MG63 (cell line): ENCODE data around the gene TSSK6. TPM values are rescaled to one million over a fixed set of nuclear protein-coding genes. Genes with fewer than 3 reads are reported as not detected.

Experiments used
- DNase-seq: peaks from one replicate; pipeline ENCODE4 v3.0.0-alpha.2; 2020
- H3K27me3 ChIP-seq: fragments of 250-450 bp; sonication (Bioruptor Pico); 2 replicates; pipeline ENCODE4 v1.5.1; 2020; ENCODE audit warnings: mild to moderate bottlenecking, moderate library complexity
- H3K36me3 ChIP-seq: fragments of 250-450 bp; sonication (Bioruptor Pico); 2 replicates; pipeline ENCODE4 v1.5.1; 2020; ENCODE audit warnings: mild to moderate bottlenecking, moderate library complexity
- H3K4me3 ChIP-seq: fragments of 250-450 bp; sonication (Bioruptor Pico); 2 replicates; pipeline ENCODE4 v1.5.1; 2020; ENCODE audit warnings: mild to moderate bottlenecking, moderate library complexity
- H3K9me3 ChIP-seq: fragments of 250-450 bp; sonication (Bioruptor Pico); 2 replicates; pipeline ENCODE4 v1.5.1; 2020; ENCODE audit warnings: mild to moderate bottlenecking, moderate library complexity
- total RNA-seq: library from RNA; depleted of rRNA; stranded (reverse); fragments of >200 nt; shearing (Covaris generic); gene quantifications from 2 replicates; pipeline ENCODE4 v1.2.3, GENCODE V29; 2014; ENCODE audit warnings: low replicate concordance; rRNA removed

TSSK6 gene
- total RNA-seq, 1 experiment from 2014 or later: 9.0 TPM

GRCh38 chr19:19468424-19469050 lies 46.8 kb downstream of the TSSK6 start:
- no peak overlapping the region for H3K4me3 ChIP-seq
- H3K36me3 ChIP-seq: peaks cover 92% of the 10 kb centered on the region
- DNase-seq: no peak
- H3K27me3 ChIP-seq: no peaks in the 10 kb centered on the region
- H3K9me3 ChIP-seq: peaks cover 47% of the 10 kb centered on the region

- no peak for DNase-seq
- Histone ChIP-seq H3K4me3 (no peak overlapping the region), H3K27me3 (no peaks in the 10 kb centered on the region), H3K9me3 (peaks cover 47% of the 10 kb centered on the region), H3K36me3 (peaks cover 90% of the 10 kb centered on the region)
These were observed 49.1 kb downstream of the TSSK6 start for GRCh38 chr19:19466201-19466600.

- no peak overlapping the region for H3K4me3 ChIP-seq
- no peaks in the 10 kb centered on the region for H3K27me3 ChIP-seq
- DNase-seq: no peak
- peaks cover 47% of the 10 kb centered on the region for H3K9me3 ChIP-seq
- peaks cover 87% of the 10 kb centered on the region for H3K36me3 ChIP-seq
These were observed 49.8 kb downstream of the TSSK6 start for GRCh38 chr19:19465436-19466070.

- peaks cover 43% of the 10 kb centered on the region for H3K9me3 ChIP-seq
- H3K4me3 ChIP-seq: no peak overlapping the region
- H3K36me3 ChIP-seq: peaks cover 83% of the 10 kb centered on the region
- no peaks in the 10 kb centered on the region for H3K27me3 ChIP-seq
- no peak for DNase-seq
These were observed 50.8 kb downstream of the TSSK6 start for GRCh38 chr19:19464339-19465098.

Other genes starting within 250 kb of the TSSK6 start
- not detected in 2 replicates for gene TM6SF2, start 242.2 kb downstream of the TSSK6 start, total RNA-seq
- gene SUGP1, start 195.0 kb downstream of the TSSK6 start, total RNA-seq: 28.9 and 57.0 TPM in 2 replicates
- gene MAU2, start 194.7 kb downstream of the TSSK6 start, total RNA-seq: 19.6 and 32.9 TPM in 2 replicates
- 46.3 and 69.1 TPM in 2 replicates for gene GATAD2A, start 109.9 kb downstream of the TSSK6 start, total RNA-seq
- gene NDUFA13, start 677 bp upstream of the TSSK6 start, total RNA-seq: 152 and 344 TPM in 2 replicates
- gene YJEFN3, start 13.4 kb upstream of the TSSK6 start, total RNA-seq: 3.1 and 4.8 TPM in 2 replicates
- gene CILP2, start 22.7 kb upstream of the TSSK6 start, total RNA-seq: 0.66 and 1.1 TPM in 2 replicates
- 2.4 and 15.5 TPM in 2 replicates for gene PBX4, start 103.1 kb upstream of the TSSK6 start, total RNA-seq
- gene LPAR2, start 112.7 kb upstream of the TSSK6 start, total RNA-seq: 0.79 TPM in 1 of 2 replicates, not detected in the other
- 2.7 and 12.4 TPM in 2 replicates for gene GMIP, start 128.1 kb upstream of the TSSK6 start, total RNA-seq
- 30.6 and 70.8 TPM in 2 replicates for gene ATP13A1, start 148.1 kb upstream of the TSSK6 start, total RNA-seq
- 7.1 and 18.0 TPM in 2 replicates for gene ZNF101, start 153.3 kb upstream of the TSSK6 start, total RNA-seq
- 5.0 and 17.4 TPM in 2 replicates for gene ZNF14, start 217.6 kb upstream of the TSSK6 start, total RNA-seq